ENCODE results near the gene GALNT17. TPM values are rescaled to one million over a fixed set of nuclear protein-coding genes. Genes with fewer than 3 reads are reported as not detected.

The GALNT17 gene
- total RNA-seq, 1 donor from 2014 or later, result 95.3 TPM

- H3K9me3 ChIP-seq (replicated peaks), result peaks cover 10% of the 10 kb centered on the region
- no peak overlapping the region for H3K4me3 ChIP-seq
- no peaks in the 10 kb centered on the region for H3K27me3 ChIP-seq (ENCODE audit: low read depth)
- H3K36me3 ChIP-seq, result no peaks in the 10 kb centered on the region
- intact Hi-C loops (cut with micrococcal nuclease), result no loop called here
- peak overlapping the region; percentile 19 for H3K27ac ChIP-seq (replicated peaks)
- TF ChIP-seq CTCF (IDR thresholded peaks at IDR 0.05; ENCODE audit: borderline replicate concordance), result no peak
- H3K4me1 ChIP-seq, result peaks cover 12% of the 10 kb centered on the region
- no peak for DNase-seq
Observed at GRCh38 chr7:71229699-71230098, 97.8 kb downstream of the GALNT17 start.

GRCh38 chr7:71235253-71235652, 103.3 kb downstream of the GALNT17 start:
- H3K27ac ChIP-seq (replicated peaks), result no peak overlapping the region
- intact Hi-C loops (cut with micrococcal nuclease), result no loop called here
- no peaks in the 10 kb centered on the region for H3K27me3 ChIP-seq (ENCODE audit: low read depth)
- H3K9me3 ChIP-seq (replicated peaks), result no peaks in the 10 kb centered on the region
- peaks cover 43% of the 10 kb centered on the region for H3K4me1 ChIP-seq
- TF ChIP-seq CTCF (IDR thresholded peaks at IDR 0.05; ENCODE audit: borderline replicate concordance), result no peak
- H3K36me3 ChIP-seq, result no peaks in the 10 kb centered on the region
- no peak for DNase-seq
- H3K4me3 ChIP-seq, result no peak overlapping the region

GRCh38 chr7:71236230-71237105, 104.5 kb downstream of the GALNT17 start:
- Histone ChIP-seq H3K4me3 (no peak overlapping the region), H3K27me3 (ENCODE audit: low read depth) (no peaks in the 10 kb centered on the region), H3K9me3 (replicated peaks) (no peaks in the 10 kb centered on the region), H3K27ac (replicated peaks) (peak overlapping the region; percentile 87), H3K4me1 (peaks cover 45% of the 10 kb centered on the region), H3K36me3 (no peaks in the 10 kb centered on the region)
- no peak for DNase-seq
- intact Hi-C loops (cut with micrococcal nuclease), result no loop called here
- TF ChIP-seq CTCF (IDR thresholded peaks at IDR 0.05; ENCODE audit: borderline replicate concordance), result no peak

GRCh38 chr7:71237945-71238344, 106.0 kb downstream of the GALNT17 start:
- H3K4me1 ChIP-seq, result peaks cover 45% of the 10 kb centered on the region
- intact Hi-C loops (cut with micrococcal nuclease), result no loop called here
- peak; percentile 27 for DNase-seq
- no peaks in the 10 kb centered on the region for H3K9me3 ChIP-seq (replicated peaks)
- H3K27ac ChIP-seq (replicated peaks), result peak overlapping the region; percentile 87
- no peaks in the 10 kb centered on the region for H3K27me3 ChIP-seq (ENCODE audit: low read depth)
- H3K4me3 ChIP-seq, result no peak overlapping the region
- no peaks in the 10 kb centered on the region for H3K36me3 ChIP-seq
- peak; percentile 51 for TF ChIP-seq CTCF (IDR thresholded peaks at IDR 0.05; ENCODE audit: borderline replicate concordance)

- no peak for DNase-seq
- no peaks in the 10 kb centered on the region for H3K27me3 ChIP-seq (ENCODE audit: low read depth)
- intact Hi-C loops (cut with micrococcal nuclease), result no loop called here
- H3K9me3 ChIP-seq (replicated peaks), result no peaks in the 10 kb centered on the region
- TF ChIP-seq CTCF (IDR thresholded peaks at IDR 0.05; ENCODE audit: borderline replicate concordance), result no peak
- H3K36me3 ChIP-seq, result no peaks in the 10 kb centered on the region
- H3K4me3 ChIP-seq, result peak overlapping the region; percentile 8
- peak overlapping the region; percentile 87 for H3K27ac ChIP-seq (replicated peaks)
- H3K4me1 ChIP-seq, result peaks cover 49% of the 10 kb centered on the region
Observed at GRCh38 chr7:71238581-71239295, 106.8 kb downstream of the GALNT17 start.
